Stimulated activated CD8-positive, alpha-beta memory T cell treated with anti-CD3 and anti-CD28 coated beads, Interleukin-12 subunit alpha, Interleukin-12 subunit beta, amount 100 ng/mL, for 4 hours (primary cell): ENCODE results near the gene ITPK1.

Experiments
- DNase-seq: peaks from one replicate; pipeline ENCODE4 v3.0.0-alpha.2; 2020; ENCODE audit warnings: low read depth

The ITPK1 gene

GRCh38 chr14:92888896-92889295, 226.8 kb downstream of the ITPK1 start:
- DNase-seq = no peak

DNA sequence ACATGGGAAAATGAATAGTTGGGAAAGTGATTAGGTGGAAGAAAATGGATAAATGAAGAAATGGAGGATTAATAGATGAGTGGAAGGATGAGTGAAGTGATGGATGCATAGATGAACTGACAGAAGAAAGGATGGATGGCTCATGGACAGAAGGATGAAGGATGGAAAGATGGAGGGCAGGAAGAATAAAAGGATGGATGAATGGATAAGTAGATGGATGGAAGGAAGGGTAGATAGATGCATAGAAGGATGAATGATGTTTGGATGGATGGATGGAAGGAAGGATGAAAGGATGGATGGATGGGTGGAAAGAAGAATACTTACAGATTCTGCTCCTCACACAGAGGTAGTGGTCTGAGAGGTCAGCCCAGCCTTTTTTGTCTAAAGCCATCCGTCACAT, 228.6 kb downstream of the ITPK1 start:
- DNase-seq = no peak
